Measurements from ENCODE around the gene B4GALNT2.

GRCh38 chr17:49093131-49093530 is 39.4 kb upstream of the B4GALNT2 start:
- TF ChIP-seq POLR2A (IDR thresholded peaks at IDR 0.05; ENCODE audit: low read depth, low read length), result no peak
- TF ChIP-seq POLR2AphosphoS5 (IDR thresholded peaks at IDR 0.05; ENCODE audit: low read depth, low read length), result no peak
- TF ChIP-seq TAF1 (IDR thresholded peaks at IDR 0.05; ENCODE audit: borderline replicate concordance, low read depth, low read length), result no peak
